NCI-H1436 treated with DMSO at 0.1 percent for 48 hours (cell line): ENCODE measurements around the gene DTNA.

Source experiments
- DNase-seq: peaks from one replicate; lab custom pipeline; 2025; lab: John Stamatoyannopoulos, UW

DTNA gene

GRCh38 chr18:34772887-34773286, 62.8 kb downstream of the DTNA start:
- no peak for DNase-seq

DNA sequence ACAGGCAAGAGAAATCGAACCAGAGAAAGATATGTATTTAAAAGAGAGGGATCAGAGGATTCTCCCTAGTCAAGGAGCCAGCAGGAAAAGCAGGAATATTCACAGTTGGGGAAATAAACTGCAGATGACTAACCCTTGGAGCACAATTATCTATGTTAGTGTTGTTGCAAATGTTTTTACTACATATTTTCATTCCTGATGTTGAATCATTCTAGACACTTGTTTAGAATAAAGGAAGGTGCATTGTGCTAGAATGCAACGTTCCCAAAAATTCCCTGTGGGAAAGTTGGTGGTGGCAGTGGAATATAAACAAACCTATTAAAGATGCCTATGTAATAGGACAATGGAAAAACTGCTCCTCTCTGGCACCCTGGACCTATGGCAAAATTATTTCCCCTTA, 63.3 kb downstream of the DTNA start:
- DNase-seq, result no peak

GRCh38 chr18:34773961-34774766, 64.1 kb downstream of the DTNA start:
- DNase-seq, result no peak

DNA sequence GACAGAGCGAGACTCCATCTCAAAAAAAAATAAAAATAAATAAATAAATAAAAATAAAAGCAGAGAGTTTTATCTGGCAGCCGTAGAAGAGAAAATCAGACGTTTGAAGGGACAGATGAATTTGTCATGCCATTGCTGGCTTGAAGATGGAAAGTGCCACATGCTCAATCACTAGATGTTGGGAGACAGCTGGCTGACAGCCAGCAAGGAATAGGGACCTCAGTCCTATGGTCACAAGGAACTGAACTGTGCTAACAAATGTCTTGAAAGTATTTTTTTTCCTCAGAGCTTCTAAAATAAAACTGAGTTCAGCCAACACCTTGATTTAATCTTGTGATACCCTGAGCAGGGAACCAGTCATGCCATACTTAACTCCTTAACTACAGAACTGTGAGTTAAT, 65.4 kb downstream of the DTNA start:
- no peak for DNase-seq

DNA sequence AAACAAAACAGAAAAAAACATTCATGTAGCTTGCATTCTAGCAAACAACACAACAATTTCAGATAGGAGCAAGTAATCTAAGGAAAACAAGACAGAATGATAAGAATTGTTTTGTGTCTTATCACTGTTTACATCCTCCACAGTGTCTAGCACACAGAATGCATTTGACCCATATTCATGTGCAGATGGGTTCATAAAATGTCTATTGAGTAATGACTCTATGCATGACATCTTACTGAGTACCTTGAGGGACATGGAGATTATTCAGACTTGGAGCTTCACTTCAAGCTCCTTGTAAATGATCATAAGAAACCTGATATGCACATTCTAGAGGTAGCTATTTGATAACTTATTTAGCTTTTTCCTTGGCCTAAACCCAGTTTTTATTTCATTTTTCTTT, 69.0 kb downstream of the DTNA start:
- no peak for DNase-seq

GRCh38 chr18:34780856-34781255, 70.8 kb downstream of the DTNA start:
- DNase-seq, result no peak

DNA sequence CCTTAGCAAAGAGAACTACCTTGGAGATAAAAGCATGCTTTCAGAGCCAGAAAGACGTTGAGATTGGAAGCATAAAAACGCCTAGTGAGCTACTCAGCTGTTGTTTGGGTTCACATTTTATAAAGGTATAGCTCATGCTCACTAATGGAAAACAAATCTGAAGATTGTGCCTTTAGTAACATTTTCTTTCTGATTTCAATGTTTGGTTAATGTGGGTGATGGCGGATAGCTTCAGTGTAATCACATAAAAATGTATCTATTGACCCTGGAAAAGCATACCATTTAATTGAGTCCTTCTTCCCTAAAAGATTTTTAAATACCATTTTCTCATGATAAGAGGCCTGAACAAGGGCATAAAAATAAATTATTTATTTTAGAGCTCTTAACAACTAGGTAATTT, 73.4 kb downstream of the DTNA start:
- no peak for DNase-seq

DNA sequence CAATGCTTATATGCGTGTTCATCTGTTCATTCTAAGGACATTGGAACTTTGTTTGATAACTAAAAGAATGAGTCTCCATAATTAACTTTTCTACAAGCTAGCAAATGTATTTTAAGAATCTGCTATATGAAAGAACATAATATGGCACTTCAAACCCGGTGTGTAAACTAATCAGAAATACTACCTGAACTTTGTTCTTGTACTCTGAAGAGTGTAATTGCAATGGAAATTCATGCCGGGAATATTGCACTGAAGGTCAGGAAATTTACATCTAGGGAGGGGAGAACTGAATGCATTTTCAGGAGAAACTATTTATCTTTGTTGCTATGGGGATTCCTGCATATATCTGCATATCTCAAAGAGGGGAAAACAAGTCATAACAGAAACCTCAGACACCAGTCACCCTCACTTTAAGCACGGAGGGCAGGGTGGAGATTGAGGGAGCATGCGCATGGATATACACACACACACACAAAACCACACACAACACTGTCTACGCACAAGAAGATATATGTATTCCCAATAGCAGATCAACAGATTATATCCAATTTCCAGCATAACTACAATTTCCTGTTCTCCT, 76.2 kb downstream of the DTNA start:
- no peak for DNase-seq

GRCh38 chr18:34787931-34788532, 77.9 kb downstream of the DTNA start:
- peak; percentile 46 for DNase-seq

DNA sequence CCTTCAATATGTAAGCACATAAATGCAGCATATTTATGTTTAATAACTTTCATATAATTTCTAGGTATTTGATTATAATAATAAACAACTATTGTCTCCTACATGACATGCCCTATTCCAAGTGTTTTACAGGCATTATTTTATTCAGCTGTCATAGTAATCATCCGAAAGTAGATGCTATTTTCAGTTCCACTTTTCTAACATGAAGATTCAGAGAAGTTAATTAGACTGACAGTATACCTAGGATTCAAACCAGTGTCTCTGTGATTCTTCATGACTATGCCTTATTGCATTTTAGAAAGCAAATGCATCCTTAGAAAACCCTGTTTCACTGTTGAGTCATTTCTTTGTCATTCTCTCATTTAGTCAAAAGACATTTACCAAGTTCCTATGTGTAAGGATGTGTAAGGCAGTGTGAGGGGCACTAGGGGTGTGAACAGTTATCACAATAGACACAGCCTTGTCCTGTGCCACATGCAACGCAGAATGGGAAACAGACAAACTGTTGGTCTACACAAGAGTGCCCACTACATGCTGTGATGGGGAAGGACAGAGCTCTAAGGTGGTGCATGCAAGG, 79.8 kb downstream of the DTNA start:
- no peak for DNase-seq

DNA sequence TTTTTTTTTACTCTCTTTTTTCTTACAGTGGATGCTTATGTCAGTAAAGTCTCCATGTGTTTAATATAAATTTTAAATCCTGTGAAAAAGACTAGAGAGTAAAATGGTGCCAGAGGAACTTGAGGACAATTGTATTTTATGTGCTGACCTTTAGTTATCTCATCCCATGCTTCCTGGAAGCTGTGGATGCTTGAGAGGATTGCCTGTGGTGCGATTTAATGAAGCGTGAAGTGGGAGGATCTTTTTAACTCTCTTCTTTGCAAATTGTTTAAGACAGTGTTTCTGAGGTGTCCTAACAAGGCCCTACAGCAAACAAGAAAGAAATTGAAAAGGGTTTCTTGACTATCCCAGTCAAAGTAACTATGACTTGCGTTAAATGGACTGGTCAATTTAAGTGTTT, 84.2 kb downstream of the DTNA start:
- DNase-seq, result no peak

DNA sequence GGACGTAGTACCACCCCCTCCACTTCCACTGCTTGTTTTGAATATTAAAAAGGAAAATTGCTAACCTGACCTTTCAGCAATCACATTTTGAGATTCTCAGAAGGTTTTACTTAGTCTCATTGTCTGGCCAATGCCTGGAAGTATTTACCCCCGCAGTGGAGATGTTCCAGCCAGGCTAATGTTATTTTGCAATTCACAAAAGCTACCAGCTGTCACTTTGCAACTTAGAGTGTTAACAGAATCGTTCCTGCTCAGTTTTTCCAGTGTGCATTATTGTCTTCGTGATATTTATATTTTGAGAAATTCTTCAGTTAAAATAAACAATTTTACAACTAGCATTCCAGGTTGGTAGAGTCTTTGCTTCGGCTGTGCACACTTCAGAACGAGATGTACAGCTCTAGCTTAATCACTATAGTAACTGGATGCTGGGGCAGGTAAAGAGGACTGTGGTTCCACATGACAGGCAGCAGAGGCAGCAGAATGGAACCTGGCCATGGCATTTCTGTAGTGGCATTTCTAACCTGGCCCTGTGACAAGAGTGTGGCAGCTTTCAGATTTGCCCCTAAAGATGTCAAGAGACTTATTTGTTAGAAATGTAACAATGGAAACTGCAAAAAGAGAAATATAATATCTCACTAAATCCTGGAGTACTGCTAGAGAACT, 85.1 kb downstream of the DTNA start:
- DNase-seq, result no peak

- no peak for DNase-seq
These were observed 86.0 kb downstream of the DTNA start for GRCh38 chr18:34796035-34796657.

DNA sequence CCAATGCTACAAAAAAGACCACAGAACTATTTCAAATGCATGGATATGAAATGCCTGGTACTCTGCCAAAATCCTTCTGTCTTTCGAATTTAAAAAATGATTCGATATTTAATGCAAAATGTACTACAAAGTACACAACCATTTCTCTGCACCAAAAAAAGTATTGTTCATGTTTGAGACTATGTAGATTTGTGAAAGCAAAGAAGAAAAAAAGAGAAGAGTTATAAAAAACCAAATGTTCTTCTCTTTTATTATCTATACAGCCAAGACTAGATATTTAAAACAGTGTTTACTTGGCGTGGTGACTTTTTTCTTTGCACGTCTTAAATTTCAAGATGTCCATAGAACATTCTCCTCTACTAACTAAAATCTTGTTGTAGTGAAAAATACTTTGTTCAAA, 89.2 kb downstream of the DTNA start:
- no peak for DNase-seq

DNA sequence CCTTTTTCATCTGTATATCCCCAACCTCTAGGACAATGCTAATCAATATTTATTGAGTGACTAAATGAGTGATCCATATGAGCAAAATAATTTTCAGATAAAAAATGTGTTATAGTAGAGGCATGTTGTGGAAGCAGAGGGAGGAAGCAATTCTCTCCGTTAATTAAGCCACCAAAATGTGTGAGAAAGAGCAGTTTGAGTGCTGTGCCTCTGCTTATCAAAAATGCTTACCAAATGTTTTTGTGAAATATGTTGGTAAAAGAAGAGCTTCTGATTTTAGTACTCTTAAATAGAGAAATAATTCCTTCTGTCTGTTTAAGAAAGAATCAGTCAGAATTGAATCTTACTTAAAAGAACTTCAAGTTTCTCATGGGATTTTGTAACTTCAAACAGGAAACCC, 90.3 kb downstream of the DTNA start:
- no peak for DNase-seq

GRCh38 chr18:34801774-34802173, 91.7 kb downstream of the DTNA start:
- DNase-seq, result no peak

DNA sequence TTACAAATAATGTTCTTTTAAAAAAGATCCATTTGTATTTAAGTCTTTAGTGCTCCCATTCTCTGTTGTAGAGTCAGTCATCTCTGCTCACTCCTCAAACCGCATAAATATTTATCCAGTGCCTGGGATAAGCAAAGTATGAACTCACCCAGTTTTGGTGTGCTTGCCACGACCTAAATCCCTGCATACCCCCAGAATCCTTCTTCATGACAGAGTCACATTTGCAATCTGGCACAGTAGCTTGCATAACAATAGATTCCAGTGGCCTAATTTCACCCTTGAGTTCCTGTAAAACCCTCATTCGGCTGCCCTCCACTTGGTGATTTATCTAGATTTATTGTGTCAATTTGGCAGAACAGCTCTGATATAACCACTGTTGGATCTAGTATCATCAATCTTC, 92.9 kb downstream of the DTNA start:
- DNase-seq, result no peak

GRCh38 chr18:34803877-34804400, 93.8 kb downstream of the DTNA start:
- no peak for DNase-seq

DNA sequence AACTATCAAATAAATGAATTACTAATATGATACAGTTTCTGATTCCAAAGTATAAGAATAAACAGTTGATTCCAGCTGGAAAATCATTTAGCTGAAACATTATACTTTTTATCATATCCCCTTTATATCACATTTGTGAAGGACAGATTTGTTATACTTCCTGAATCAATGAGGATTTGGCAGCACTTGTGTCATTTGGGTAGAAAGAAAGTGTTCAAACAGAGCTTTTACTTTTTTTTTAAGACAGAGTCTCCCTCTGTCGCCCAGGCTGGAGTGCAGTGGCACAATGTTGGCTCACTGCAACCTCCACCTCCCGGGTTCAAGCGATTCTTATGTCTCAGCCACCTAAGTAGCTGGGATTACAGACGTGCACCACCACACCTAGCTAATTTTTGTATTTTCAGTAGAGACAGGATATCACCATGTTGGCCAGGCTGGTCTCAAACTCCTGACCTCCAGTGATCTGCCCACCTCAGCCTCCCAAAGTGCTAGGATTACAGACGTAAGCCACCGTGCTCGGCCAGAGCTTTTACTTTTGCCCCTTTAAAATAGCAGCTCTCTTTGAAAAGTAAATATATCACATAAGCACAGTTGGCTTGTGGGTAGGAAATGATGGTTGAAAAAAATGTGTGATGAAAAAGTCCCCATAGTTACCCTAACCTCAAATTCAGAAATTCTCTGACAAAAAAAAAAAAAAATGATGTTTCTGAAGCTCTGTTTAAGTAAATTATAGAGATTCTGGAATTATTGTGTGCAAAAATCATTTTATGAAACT, 95.2 kb downstream of the DTNA start:
- no peak for DNase-seq

GRCh38 chr18:34805878-34806351, 95.8 kb downstream of the DTNA start:
- no peak for DNase-seq

DNA sequence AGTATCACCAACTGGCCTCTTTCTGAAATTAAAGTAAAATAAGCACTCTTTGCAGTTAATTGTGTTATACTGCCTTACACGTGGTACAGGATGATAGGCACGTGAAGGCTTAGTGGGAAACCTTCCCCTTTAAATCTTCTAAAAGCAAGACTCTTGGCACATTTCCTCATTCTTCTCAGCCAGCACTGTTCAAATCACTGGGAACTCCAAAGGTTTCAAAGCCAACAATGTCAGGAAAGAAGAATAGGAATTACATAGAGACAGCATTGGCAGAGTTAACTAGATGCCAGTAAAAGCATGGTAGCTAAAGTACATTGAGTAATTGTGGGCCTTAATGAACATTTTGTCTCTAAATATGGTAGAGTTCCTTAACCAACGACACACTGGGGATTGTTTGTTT, 96.4 kb downstream of the DTNA start:
- DNase-seq, result no peak
